HG02884 (cell line): ENCODE data around the gene CHD8.
"Not testable (repeated sequence)": the region's sequence is repeated elsewhere in the genome, so short reads cannot be mapped to it uniquely, and the experiment has no call there.

Source experiments
- ATAC-seq: cut with Tn5 transposase; IDR thresholded peaks from one replicate; pipeline ENCODE4 v1.9.1; 2021; ENCODE audit warnings: mild to moderate bottlenecking, moderate library complexity; ENCODE audit not compliant: unreplicated experiment

Gene CHD8

DNA sequence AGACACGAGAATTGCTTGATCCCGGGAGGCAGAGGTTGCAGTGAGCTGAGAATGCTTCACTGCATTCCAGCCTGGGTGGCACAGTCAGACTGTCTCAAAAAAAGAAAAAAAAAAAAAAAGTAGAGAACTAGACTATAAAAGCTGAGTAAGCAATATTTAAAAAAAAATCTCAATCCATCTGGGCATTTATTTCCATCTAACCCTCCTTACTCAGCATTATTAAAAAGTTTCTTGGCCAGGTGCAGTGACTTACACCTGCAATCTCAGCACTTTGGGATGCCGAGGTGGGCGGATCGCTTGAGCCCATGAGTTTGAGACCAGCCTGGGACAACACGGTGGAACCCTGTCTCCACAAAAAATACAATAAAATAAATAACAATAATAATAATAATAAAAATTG is 76.6 kb downstream of the CHD8 start:
- no peak for ATAC-seq

DNA sequence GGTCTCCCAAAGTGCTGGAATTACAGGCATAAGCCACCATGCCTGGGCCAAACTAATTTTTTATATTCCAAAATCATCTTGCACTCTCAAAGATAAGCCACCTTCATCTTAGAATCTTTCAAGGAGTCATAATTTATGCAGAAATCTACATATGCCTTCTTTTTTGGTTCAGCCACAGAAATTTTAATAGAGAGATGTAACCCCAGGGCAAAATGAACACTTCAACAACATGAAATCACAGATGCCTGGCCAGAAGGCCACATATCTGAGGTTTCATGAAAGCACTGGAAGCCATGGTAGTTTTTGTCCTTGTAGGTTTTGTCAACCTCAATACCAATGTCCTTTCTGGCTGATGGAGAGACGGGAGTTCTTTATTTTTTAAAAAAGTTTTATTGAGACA is 81.9 kb downstream of the CHD8 start:
- ATAC-seq = no peak

- not testable (repeated sequence) for ATAC-seq
These were observed 83.1 kb downstream of the CHD8 start for GRCh38 chr14:21372814-21373213.

GRCh38 chr14:21369949-21370679 is 85.8 kb downstream of the CHD8 start:
- ATAC-seq = no peak

DNA sequence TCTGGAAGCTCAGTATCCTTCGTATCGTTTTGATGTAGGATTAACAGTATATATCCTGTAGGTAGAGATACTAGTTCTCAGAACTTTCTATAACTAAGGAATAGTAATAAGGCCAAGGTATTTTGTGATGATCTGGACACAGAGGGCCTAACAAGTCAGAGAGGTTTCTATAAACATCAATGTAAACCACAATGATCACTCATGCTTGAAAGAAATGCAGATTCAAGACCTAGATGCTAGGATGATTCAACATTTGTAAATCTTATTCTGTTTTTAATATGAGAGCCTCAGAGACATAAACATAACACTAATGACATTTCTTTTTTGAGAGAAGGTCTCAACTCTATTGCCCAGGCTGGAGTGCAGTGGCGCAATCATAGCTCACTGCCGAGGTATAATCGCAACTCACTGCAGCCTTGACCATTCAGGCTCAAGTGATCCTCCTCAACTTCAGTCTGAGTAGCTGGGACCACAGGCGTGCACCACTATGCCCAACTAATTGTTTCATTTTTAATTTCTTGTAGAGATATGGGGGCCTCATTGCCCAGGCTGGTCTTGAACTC is 88.3 kb downstream of the CHD8 start:
- no peak for ATAC-seq

- no peak for ATAC-seq
These were observed 99.4 kb downstream of the CHD8 start for GRCh38 chr14:21356511-21356910.

- ATAC-seq = peak; percentile 68
These were observed 103.3 kb downstream of the CHD8 start for GRCh38 chr14:21352587-21352986.

- no peak for ATAC-seq
These were observed 105.4 kb downstream of the CHD8 start for GRCh38 chr14:21350539-21350938.

- ATAC-seq = no peak
These were observed 108.7 kb downstream of the CHD8 start for GRCh38 chr14:21347201-21347600.

GRCh38 chr14:21346532-21347135 is 109.3 kb downstream of the CHD8 start:
- ATAC-seq = no peak

GRCh38 chr14:21343035-21343794 is 112.7 kb downstream of the CHD8 start:
- no peak for ATAC-seq
